ENCODE data around the gene EPN2. TPM values are rescaled to one million over a fixed set of nuclear protein-coding genes. Genes with fewer than 3 reads are reported as not detected.

Gene EPN2
- total and polyA plus RNA-seq, 10 of the 15 experiments (the other 5 are each of a cell fraction or from before 2014, with no cell fraction given) = 0.26 to 8.4 (median 4.7) TPM

- no peak for TF ChIP-seq POU2F2 (IDR thresholded peaks at IDR 0.05; ENCODE audit: borderline replicate concordance, low read depth, low read length)
- TF ChIP-seq FOXM1 (IDR thresholded peaks at IDR 0.05; ENCODE audit: low read depth, low read length) = no peak
- no peak for TF ChIP-seq IRF4 (IDR thresholded peaks at IDR 0.05; ENCODE audit: low read depth, low read length)
- TF ChIP-seq POLR2AphosphoS2 (IDR thresholded peaks at IDR 0.05; ENCODE audit: low read depth, low read length) = no peak
Observed at GRCh38 chr17:19291646-19292376, 54.6 kb downstream of the EPN2 start (continued).

- H3K36me3 ChIP-seq (ENCODE audit: control insufficient read depth in 2 of 2, insufficient read depth in 2 of 2, low read length in 1 of 2) = no peaks in the 10 kb centered on the region
- H3K9ac ChIP-seq (ENCODE audit: control insufficient read depth, insufficient read depth, low read length) = no peak overlapping the region
- SMC1A ChIA-PET (ENCODE audit: uncharacterized antibody, unreplicated experiment) = interaction anchor here (1.0 to 1.9 kb wide), 2 partner anchors 9 to 13 kb away, joined by 3 to 7 read pairs; no protein-coding TSS in a partner anchor
- TF ChIP-seq WRNIP1 (IDR thresholded peaks at IDR 0.05; ENCODE audit: borderline replicate concordance, low read depth, low read length) (no peak), CBX3 (IDR thresholded peaks at IDR 0.05; ENCODE audit: borderline replicate concordance, low read depth) (no peak), BHLHE40 (IDR thresholded peaks at IDR 0.05; ENCODE audit: borderline replicate concordance in 1 of 2, low read depth in 2 of 2, low read length in 1 of 2) (no peak), EGR1 (IDR thresholded peaks at IDR 0.05; ENCODE audit: borderline replicate concordance in 1 of 2, low read depth in 2 of 2, low read length in 2 of 2) (no peak), CHD1 (IDR thresholded peaks at IDR 0.05; ENCODE audit: low read depth, low read length) (no peak), MYC (IDR thresholded peaks at IDR 0.05; ENCODE audit: insufficient read depth, insufficient read length, insufficient replicate concordance, low read length, severe bottlenecking) (no peak), USF1 (IDR thresholded peaks at IDR 0.05; ENCODE audit: borderline replicate concordance, extremely low read length, insufficient read depth, low read depth, low read length) (no peak), IKZF1 (conservative IDR thresholded peaks at IDR 0.05) (no peak), SMAD1 (IDR thresholded peaks at IDR 0.05; ENCODE audit: low read depth, partially characterized antibody) (no peak)
- H3K9me3 ChIP-seq (replicated peaks; ENCODE audit: control insufficient read depth, insufficient read depth, low read length) = no peaks in the 10 kb centered on the region
- no peak overlapping the region for H3K4me2 ChIP-seq (ENCODE audit: control insufficient read depth, insufficient read depth)
- no peaks in the 10 kb centered on the region; the same call in 1 of the 2 replicates for H3K4me1 ChIP-seq (ENCODE audit: control insufficient read depth, insufficient read depth, low read length)
- H3K27ac ChIP-seq (ENCODE audit: control insufficient read depth, insufficient read depth) = no peak overlapping the region
- FAIRE-seq = no peak
- in situ Hi-C loops (cut with MboI) = no loop called here
- no TSS peak for BruUV-seq (replicated peaks)
- CTCF ChIA-PET = no interaction called here
- POLR2A ChIA-PET = no interaction called here
- no peak for ATAC-seq
- H3K79me2 ChIP-seq (ENCODE audit: control insufficient read depth, insufficient read depth, low read length) = no peaks in the 10 kb centered on the region
- no peaks in the 10 kb centered on the region for H4K20me1 ChIP-seq (ENCODE audit: control insufficient read depth, insufficient read depth)
- DNase-seq (ENCODE audit: low read depth, low spot score) = no peak
- WGBS (ENCODE audit: insufficient coverage, insufficient replicate concordance, low lambda C conversion rate, missing lambda C conversion rate) = 55% methylated on average over 4 of the region's 4 CpGs
- RAD21 ChIA-PET (ENCODE audit: unreplicated experiment) = no interaction called here
- intact Hi-C loops (cut with micrococcal nuclease; ENCODE audit: unreplicated experiment) = no loop called here
- H3K4me3 ChIP-seq = no peak overlapping the region
- no peaks in the 10 kb centered on the region; a peak in 2 of 4 replicates for H3K27me3 ChIP-seq (replicated peaks in 1 of 2; ENCODE audit: control insufficient read depth in 2 of 2, insufficient read depth in 2 of 2, low read length in 1 of 2)
- no peak overlapping the region for H2AFZ ChIP-seq (ENCODE audit: control insufficient read depth, low read depth, low read length)
Observed at GRCh38 chr17:19292377-19292711, 55.2 kb downstream of the EPN2 start.

Data from GM12878 (cell line).